Fibroblast of pulmonary artery (primary cell): ENCODE measurements around the gene TANGO2.

Experiments
- DNase-seq: peaks from one replicate; pipeline ENCODE4 v3.0.0-alpha.2; 2010; ENCODE audit warnings: low read depth
- H3K4me3 ChIP-seq: replicated peaks from 2 replicates; pipeline ENCODE4 v1.5.1; 2011; ENCODE audit warnings: low read depth, mild to moderate bottlenecking, control low read depth, low read length, moderate library complexity
- CTCF ChIP-seq: IDR thresholded peaks from 2 replicates; pipeline ENCODE4 v1.5.1; 2011; ENCODE audit warnings: mild to moderate bottlenecking, control low read depth, low read length, inconsistent platforms; ENCODE audit errors: missing control alignments

The TANGO2 gene

GRCh38 chr22:20033045-20033706 lies 12.3 kb downstream of the TANGO2 start:
- H3K4me3 ChIP-seq: no peak overlapping the region
- no peak for DNase-seq
- TF ChIP-seq CTCF: no peak

DNA sequence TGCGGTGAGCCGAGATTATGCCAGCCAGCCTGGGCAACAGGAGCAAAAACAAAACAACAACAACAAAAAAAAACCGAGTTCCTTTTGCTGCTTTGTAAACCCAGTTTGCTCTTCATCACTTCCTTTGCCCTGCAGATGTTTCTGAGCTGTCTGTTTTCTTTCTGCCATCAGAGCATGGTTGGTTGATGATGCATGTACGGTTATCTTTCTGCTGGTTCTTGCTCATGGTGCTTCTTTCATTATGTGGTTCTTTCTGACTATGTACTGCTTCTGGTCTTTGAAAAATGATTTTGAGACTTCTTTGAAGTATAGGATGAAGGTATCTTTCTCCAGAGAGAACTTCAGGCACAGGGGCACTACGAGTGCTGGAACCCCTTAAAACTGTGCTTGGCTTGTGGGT lies 13.2 kb downstream of the TANGO2 start:
- DNase-seq: no peak
- TF ChIP-seq CTCF: no peak
- H3K4me3 ChIP-seq: no peak overlapping the region

GRCh38 chr22:20035375-20036083 lies 14.6 kb downstream of the TANGO2 start:
- H3K4me3 ChIP-seq: no peak overlapping the region
- no peak for DNase-seq
- TF ChIP-seq CTCF: no peak

DNA sequence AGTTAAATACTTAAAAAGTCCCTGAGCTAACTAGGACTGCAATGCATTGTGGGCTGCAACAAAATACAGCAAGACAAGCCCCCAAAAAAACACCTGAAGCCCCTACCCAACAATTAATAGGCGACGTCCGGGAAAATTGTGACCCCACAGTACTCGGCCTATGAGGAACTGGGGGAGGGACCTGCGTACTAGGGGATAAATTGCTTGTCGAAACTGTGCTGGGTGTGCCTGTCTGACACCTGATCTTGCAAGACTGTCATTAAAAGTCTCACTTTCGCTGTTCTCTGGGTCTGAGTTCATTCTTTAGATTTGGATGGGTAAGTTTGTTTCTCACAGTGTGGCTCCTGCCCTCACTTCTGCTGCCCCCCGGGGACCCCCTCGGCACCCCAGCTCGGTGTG lies 15.2 kb downstream of the TANGO2 start:
- DNase-seq: no peak
- no peak overlapping the region for H3K4me3 ChIP-seq
- no peak for TF ChIP-seq CTCF

GRCh38 chr22:20036535-20037392 lies 15.9 kb downstream of the TANGO2 start:
- DNase-seq: no peak
- no peak overlapping the region for H3K4me3 ChIP-seq
- no peak for TF ChIP-seq CTCF

- no peak overlapping the region for H3K4me3 ChIP-seq
- DNase-seq: no peak
- TF ChIP-seq CTCF: no peak
Measured at GRCh38 chr22:20037419-20037818, 16.5 kb downstream of the TANGO2 start.
